Prostate gland (tissue), 2 donors: ENCODE data around the gene SH3PXD2A. TPM values are rescaled to one million over a fixed set of nuclear protein-coding genes. Genes with fewer than 3 reads are reported as not detected.

Experiments
- DNase-seq: peaks from one replicate; pipeline ENCODE4 v3.0.0-alpha.2; 2019; ENCODE audit warnings: low spot score
- H3K27ac ChIP-seq, 2 donors: fragments of 200-600 bp; sonication (generic); 2 replicates each; pipeline ENCODE4 v1.5.1; 2017 to 2019
- H3K27me3 ChIP-seq: fragments of 200-600 bp; sonication (generic); replicated peaks from 2 replicates; pipeline ENCODE4 v1.5.1; 2019; ENCODE audit not compliant: insufficient read depth
- H3K36me3 ChIP-seq, 2 donors: fragments of 200-600 bp; sonication (generic); 1 replicate in 1 of 2; 2 replicates in 1 of 2; pipeline versions ENCODE4 v1.5.1 to v1.8.1; 2017 to 2019
- H3K4me1 ChIP-seq: fragments of 200-600 bp; sonication (generic); replicated peaks from 2 replicates; pipeline ENCODE4 v1.5.1; 2019
- H3K4me3 ChIP-seq, 2 donors: fragments of 200-600 bp; sonication (generic); 2 replicates each; pipeline ENCODE4 v1.5.1; 2017 to 2019
- H3K9me3 ChIP-seq: fragments of 200-600 bp; sonication (generic); 2 replicates; pipeline ENCODE4 v1.5.1; 2017
- POLR2A ChIP-seq: fragments of 450-650 bp; IDR thresholded peaks from one replicate; pipeline ENCODE4 v1.6.1; 2016; ENCODE audit warnings: antibody characterized with exemption, mild to moderate bottlenecking
- POLR2AphosphoS5 ChIP-seq: sonication (generic); formaldehyde crosslinking; IDR thresholded peaks from one replicate; pipeline ENCODE4 v1.6.1; 2017; ENCODE audit warnings: antibody characterized with exemption
- WGBS: methylation state at CpG from one replicate; pipeline ENCODE4 v1.1.5; 2018; 5-methylcytosine and 5-hydroxymethylcytosine counted together
- intact Hi-C: fragments of 100-400 bp; cut with DNase I; formaldehyde crosslinking; loops from one replicate; pipeline ENCODE4 v1.14.2; 2022
- total RNA-seq, 2 donors: library from RNA; depleted of rRNA; stranded (reverse); fragments of >200 nt; gene quantifications; one replicate each; pipeline ENCODE4 v1.1.0, GENCODE V29; 2016
- TF ChIP-seq, protein P1 (sequence below), 4 experiments: fragments of 200-600 bp in 2 of 4; fragments of 450-650 bp in 2 of 4; sonication (generic) in 2 of 4; IDR thresholded peaks; 1 replicate in 3 of 4; 2 replicates in 1 of 4; pipeline ENCODE4 v1.5.1; 2016 to 2019; ENCODE audit warnings: antibody characterized with exemption in 4 of 4, mild to moderate bottlenecking in 2 of 4, moderate library complexity in 2 of 4

Gene SH3PXD2A
- total RNA-seq, 2 donors from 2014 or later = 14.2 to 26.4 TPM

DNA sequence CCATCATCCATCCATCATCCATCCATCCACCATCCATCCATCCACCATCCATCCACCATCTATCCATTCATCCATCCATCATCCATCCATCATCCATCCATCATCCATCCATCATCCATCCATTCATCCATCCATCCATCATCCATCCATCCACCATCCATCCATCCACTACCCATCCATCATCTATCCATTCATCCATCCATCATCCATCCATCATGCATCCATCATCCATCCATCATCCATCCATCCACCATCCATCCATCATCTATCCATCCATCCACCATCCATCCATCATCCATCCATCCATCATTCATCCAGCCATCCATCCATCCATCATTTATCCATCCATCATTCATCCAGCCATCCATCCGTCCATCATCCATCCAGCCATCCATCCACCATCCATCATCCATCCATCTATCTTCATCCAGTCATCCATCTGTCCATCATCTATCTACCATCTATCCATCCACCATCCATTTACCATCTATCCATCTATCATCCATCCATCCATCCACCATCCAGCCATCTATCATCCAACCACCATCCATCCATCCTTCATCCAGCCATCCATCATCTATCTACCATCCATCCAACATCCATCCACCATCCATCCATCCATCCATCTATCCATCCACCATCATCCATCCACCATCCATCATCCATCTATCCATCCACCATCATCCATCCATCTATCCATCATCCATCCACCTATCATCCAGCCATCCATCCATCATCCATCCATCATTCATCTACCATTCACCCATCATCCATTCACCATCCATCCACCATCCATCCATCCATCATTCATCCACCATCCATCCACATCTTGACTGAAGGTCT lies 153.8 kb downstream of the SH3PXD2A start:
- intact Hi-C loops = no loop called here
- TF ChIP-seq POLR2A (no peak), POLR2AphosphoS5 (no peak)
- TF ChIP-seq, protein P1, sequence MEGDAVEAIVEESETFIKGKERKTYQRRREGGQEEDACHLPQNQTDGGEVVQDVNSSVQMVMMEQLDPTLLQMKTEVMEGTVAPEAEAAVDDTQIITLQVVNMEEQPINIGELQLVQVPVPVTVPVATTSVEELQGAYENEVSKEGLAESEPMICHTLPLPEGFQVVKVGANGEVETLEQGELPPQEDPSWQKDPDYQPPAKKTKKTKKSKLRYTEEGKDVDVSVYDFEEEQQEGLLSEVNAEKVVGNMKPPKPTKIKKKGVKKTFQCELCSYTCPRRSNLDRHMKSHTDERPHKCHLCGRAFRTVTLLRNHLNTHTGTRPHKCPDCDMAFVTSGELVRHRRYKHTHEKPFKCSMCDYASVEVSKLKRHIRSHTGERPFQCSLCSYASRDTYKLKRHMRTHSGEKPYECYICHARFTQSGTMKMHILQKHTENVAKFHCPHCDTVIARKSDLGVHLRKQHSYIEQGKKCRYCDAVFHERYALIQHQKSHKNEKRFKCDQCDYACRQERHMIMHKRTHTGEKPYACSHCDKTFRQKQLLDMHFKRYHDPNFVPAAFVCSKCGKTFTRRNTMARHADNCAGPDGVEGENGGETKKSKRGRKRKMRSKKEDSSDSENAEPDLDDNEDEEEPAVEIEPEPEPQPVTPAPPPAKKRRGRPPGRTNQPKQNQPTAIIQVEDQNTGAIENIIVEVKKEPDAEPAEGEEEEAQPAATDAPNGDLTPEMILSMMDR (IDR thresholded peaks at IDR 0.05) = no peak

DNA sequence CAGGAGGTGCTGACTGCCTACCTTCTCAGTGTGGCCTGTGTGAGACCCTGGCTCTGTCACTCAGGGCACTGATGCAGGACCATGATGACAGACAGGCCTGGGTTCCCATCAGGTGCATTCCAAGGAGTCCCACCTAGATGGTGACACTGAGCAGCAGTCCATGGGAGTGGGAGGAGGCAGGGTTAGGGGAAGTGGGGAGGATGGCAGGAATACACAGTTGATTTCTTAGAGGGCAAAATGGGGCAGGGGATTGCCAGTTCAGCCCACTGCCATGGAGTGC lies 155.0 kb downstream of the SH3PXD2A start:
- no peak overlapping the region for H3K27ac ChIP-seq
- H3K27me3 ChIP-seq = no peaks in the 10 kb centered on the region
- no peak for DNase-seq
- no peaks in the 10 kb centered on the region for H3K36me3 ChIP-seq
- no peaks in the 10 kb centered on the region for H3K4me1 ChIP-seq
- no peaks in the 10 kb centered on the region for H3K9me3 ChIP-seq
- no peak overlapping the region for H3K4me3 ChIP-seq
- intact Hi-C loops = no loop called here
- TF ChIP-seq POLR2A = no peak
- TF ChIP-seq, protein P1 (IDR thresholded peaks at IDR 0.05) = no peak
- no peak for TF ChIP-seq POLR2AphosphoS5

More for the DNA sequence above, 153.8 kb downstream of the SH3PXD2A start:
- H3K36me3 ChIP-seq = no peaks in the 10 kb centered on the region
- no peaks in the 10 kb centered on the region for H3K9me3 ChIP-seq
- no peak for DNase-seq
- H3K27me3 ChIP-seq = no peaks in the 10 kb centered on the region
- no peaks in the 10 kb centered on the region for H3K4me1 ChIP-seq
- 34% methylated on average over 1 of the region's 1 CpG for WGBS
- H3K27ac ChIP-seq = no peak overlapping the region
- H3K4me3 ChIP-seq = no peak overlapping the region

DNA sequence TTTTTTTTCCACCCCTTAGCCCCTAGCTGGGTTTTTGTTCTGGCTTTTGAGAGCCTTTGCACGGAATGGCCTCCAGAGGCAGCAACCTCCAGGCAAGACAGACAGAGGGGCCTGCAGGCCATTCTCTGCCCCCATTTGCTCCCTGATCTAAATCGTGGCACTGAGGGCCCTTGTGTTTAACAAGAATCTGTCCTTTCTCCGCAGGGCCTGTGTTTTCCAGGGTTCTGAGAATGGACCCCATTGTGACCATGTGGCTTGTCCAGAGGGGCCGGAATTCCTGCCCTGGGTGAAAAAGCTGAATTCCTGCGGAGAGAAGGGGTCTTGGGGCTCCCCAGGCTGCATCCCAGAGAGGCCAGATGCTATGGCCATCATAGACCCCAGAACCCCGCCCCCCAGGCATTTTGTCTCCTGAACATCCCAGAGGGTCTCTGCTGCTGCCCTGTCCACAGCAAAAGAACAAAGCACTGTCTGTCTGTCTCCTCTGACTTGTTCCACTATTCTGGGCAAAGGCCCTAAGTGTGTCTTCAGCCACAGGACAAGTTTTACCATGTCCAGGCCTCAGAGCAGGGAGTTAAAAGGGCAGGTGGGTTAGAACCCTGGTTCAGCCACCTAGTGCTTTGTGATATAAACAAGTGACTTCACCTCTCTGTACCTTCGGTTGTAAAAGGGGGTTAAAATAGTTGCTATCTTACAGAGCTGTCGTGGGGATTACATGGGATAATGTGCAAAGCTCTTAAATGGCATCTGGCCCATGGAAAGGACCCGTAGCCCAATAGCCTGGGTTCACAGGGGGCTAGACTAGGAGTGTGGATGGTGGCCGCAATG lies 155.6 kb downstream of the SH3PXD2A start:
- Histone ChIP-seq H3K4me1 (no peaks in the 10 kb centered on the region), H3K27me3 (no peaks in the 10 kb centered on the region), H3K27ac (no peak overlapping the region), H3K9me3 (no peaks in the 10 kb centered on the region), H3K36me3 (no peaks in the 10 kb centered on the region), H3K4me3 (no peak overlapping the region)
- TF ChIP-seq POLR2A (no peak), POLR2AphosphoS5 (no peak)
- TF ChIP-seq, protein P1 (IDR thresholded peaks at IDR 0.05) = no peak
- intact Hi-C loops = no loop called here
- no peak for DNase-seq
- 82% methylated on average over 10 of the region's 10 CpGs for WGBS

DNA sequence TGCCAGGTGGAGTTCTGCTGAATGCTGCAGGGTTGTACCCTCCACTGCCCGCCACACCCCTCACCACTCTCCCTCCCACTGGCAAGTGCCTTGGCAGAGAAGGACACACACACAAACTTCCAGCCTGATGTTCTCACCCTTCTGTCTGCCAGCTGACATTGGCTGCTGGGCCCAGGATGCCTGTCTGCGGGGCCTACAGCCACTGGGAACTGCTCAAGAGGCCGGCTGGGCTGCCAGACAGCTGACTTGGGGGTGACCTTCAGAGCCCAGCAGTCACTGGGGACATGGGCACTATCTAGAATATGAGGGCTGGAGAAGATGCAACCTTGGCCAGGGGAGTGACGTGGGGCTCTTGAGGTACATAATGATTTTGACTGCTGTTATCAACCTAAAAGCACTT lies 157.1 kb downstream of the SH3PXD2A start:
- H3K27ac ChIP-seq = no peak overlapping the region
- TF ChIP-seq POLR2AphosphoS5 = no peak
- TF ChIP-seq POLR2A = no peak
- TF ChIP-seq, protein P1 (IDR thresholded peaks at IDR 0.05) = no peak
- no peaks in the 10 kb centered on the region for H3K9me3 ChIP-seq
- no peaks in the 10 kb centered on the region for H3K27me3 ChIP-seq
- intact Hi-C loops = no loop called here
- 85% methylated on average over 4 of the region's 4 CpGs for WGBS
- no peaks in the 10 kb centered on the region for H3K4me1 ChIP-seq
- no peak overlapping the region for H3K4me3 ChIP-seq
- no peak for DNase-seq
- no peaks in the 10 kb centered on the region for H3K36me3 ChIP-seq
